ENCODE results near the gene MRPL2.

DNA sequence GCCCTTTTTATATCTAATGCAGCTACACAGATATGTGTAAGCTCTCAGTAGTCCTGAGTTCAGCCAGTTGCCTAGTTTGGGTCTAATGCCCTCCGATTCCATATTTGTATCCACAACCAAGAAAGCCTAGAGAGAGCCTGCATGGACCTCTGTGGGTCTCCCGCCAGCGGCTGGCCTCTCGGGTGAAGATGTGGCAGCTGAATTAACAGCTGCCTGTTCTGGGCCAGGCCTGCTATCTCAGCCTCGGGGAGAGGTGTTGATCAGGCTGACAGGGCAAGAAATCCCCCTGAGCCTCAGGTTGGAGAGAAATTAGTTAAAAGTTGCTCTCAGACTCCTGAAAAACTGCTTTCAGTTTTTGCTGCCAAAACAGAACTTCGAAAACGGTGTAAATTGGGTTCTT is 36.7 kb upstream of the MRPL2 start:
- TF ChIP-seq EZH2 (IDR thresholded peaks at IDR 0.05; ENCODE audit: borderline replicate concordance, insufficient read depth, low read length, poor library complexity, severe bottlenecking) (no peak), MXI1 (conservative IDR thresholded peaks at IDR 0.05; ENCODE audit: poor library complexity, severe bottlenecking) (no peak), RAD21 (conservative IDR thresholded peaks at IDR 0.05) (no peak), SMC3 (conservative IDR thresholded peaks at IDR 0.05; ENCODE audit: poor library complexity) (no peak), POLR2AphosphoS5 (IDR thresholded peaks at IDR 0.05) (no peak), EP300 (conservative IDR thresholded peaks at IDR 0.05; ENCODE audit: poor library complexity, severe bottlenecking) (no peak)
- TF ChIP-seq, protein P1, sequence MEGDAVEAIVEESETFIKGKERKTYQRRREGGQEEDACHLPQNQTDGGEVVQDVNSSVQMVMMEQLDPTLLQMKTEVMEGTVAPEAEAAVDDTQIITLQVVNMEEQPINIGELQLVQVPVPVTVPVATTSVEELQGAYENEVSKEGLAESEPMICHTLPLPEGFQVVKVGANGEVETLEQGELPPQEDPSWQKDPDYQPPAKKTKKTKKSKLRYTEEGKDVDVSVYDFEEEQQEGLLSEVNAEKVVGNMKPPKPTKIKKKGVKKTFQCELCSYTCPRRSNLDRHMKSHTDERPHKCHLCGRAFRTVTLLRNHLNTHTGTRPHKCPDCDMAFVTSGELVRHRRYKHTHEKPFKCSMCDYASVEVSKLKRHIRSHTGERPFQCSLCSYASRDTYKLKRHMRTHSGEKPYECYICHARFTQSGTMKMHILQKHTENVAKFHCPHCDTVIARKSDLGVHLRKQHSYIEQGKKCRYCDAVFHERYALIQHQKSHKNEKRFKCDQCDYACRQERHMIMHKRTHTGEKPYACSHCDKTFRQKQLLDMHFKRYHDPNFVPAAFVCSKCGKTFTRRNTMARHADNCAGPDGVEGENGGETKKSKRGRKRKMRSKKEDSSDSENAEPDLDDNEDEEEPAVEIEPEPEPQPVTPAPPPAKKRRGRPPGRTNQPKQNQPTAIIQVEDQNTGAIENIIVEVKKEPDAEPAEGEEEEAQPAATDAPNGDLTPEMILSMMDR (IDR thresholded peaks at IDR 0.05; ENCODE audit: poor library complexity, severe bottlenecking), result no peak
- TF ChIP-seq, protein P2, sequence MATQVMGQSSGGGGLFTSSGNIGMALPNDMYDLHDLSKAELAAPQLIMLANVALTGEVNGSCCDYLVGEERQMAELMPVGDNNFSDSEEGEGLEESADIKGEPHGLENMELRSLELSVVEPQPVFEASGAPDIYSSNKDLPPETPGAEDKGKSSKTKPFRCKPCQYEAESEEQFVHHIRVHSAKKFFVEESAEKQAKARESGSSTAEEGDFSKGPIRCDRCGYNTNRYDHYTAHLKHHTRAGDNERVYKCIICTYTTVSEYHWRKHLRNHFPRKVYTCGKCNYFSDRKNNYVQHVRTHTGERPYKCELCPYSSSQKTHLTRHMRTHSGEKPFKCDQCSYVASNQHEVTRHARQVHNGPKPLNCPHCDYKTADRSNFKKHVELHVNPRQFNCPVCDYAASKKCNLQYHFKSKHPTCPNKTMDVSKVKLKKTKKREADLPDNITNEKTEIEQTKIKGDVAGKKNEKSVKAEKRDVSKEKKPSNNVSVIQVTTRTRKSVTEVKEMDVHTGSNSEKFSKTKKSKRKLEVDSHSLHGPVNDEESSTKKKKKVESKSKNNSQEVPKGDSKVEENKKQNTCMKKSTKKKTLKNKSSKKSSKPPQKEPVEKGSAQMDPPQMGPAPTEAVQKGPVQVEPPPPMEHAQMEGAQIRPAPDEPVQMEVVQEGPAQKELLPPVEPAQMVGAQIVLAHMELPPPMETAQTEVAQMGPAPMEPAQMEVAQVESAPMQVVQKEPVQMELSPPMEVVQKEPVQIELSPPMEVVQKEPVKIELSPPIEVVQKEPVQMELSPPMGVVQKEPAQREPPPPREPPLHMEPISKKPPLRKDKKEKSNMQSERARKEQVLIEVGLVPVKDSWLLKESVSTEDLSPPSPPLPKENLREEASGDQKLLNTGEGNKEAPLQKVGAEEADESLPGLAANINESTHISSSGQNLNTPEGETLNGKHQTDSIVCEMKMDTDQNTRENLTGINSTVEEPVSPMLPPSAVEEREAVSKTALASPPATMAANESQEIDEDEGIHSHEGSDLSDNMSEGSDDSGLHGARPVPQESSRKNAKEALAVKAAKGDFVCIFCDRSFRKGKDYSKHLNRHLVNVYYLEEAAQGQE (IDR thresholded peaks at IDR 0.05; ENCODE audit: borderline replicate concordance), result no peak
